ENCODE measurements around the gene RFX8. TPM values are rescaled to one million over a fixed set of nuclear protein-coding genes. Genes with fewer than 3 reads are reported as not detected.

RFX8 gene
- total and polyA plus RNA-seq, 2 donors (not counting 3 experiments of a cell fraction or from before 2014, with no cell fraction given): 0.21 to 1.00 TPM

GRCh38 chr2:101416609-101417008 lies 58.3 kb downstream of the RFX8 start:
- no peaks in the 10 kb centered on the region for H4K20me1 ChIP-seq (replicated peaks; ENCODE audit: control insufficient read depth, extremely low read depth, insufficient read depth, low read length)
- H3K4me2 ChIP-seq (ENCODE audit: insufficient read depth, low read length): no peak overlapping the region
- H3K36me3 ChIP-seq (ENCODE audit: control insufficient read depth in 2 of 2, extremely low read depth in 1 of 2, insufficient read depth in 2 of 2, low read length in 2 of 2): no peaks in the 10 kb centered on the region
- no peak overlapping the region for H2AFZ ChIP-seq (ENCODE audit: low read depth, low read length)
- TF ChIP-seq MAX (IDR thresholded peaks at IDR 0.05; ENCODE audit: insufficient read depth, insufficient read length) (no peak), GATA2 (IDR thresholded peaks at IDR 0.05; ENCODE audit: insufficient read depth, insufficient read length, low read depth, low read length) (no peak)
- TF ChIP-seq, protein P1, sequence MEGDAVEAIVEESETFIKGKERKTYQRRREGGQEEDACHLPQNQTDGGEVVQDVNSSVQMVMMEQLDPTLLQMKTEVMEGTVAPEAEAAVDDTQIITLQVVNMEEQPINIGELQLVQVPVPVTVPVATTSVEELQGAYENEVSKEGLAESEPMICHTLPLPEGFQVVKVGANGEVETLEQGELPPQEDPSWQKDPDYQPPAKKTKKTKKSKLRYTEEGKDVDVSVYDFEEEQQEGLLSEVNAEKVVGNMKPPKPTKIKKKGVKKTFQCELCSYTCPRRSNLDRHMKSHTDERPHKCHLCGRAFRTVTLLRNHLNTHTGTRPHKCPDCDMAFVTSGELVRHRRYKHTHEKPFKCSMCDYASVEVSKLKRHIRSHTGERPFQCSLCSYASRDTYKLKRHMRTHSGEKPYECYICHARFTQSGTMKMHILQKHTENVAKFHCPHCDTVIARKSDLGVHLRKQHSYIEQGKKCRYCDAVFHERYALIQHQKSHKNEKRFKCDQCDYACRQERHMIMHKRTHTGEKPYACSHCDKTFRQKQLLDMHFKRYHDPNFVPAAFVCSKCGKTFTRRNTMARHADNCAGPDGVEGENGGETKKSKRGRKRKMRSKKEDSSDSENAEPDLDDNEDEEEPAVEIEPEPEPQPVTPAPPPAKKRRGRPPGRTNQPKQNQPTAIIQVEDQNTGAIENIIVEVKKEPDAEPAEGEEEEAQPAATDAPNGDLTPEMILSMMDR (IDR thresholded peaks at IDR 0.05; ENCODE audit: extremely low read depth in 1 of 2, insufficient read depth in 1 of 2, low read depth in 1 of 2, low read length in 2 of 2): no peak
- H3K27ac ChIP-seq (ENCODE audit: insufficient read depth, low read depth, low read length): no peak overlapping the region
- dilution Hi-C loops (cut with MboI; ENCODE audit: extremely low pct_ligation_motif_present, low sequenced_read_pairs) (no loop called here), intact Hi-C loops (cut with micrococcal nuclease) (loop anchor here (5.0 kb wide), 1 partner anchor 356 kb away; no protein-coding TSS in a partner anchor)
- H3K4me1 ChIP-seq (ENCODE audit: control insufficient read depth, extremely low read depth, insufficient read depth, low read length): no peaks in the 10 kb centered on the region
- no peaks in the 10 kb centered on the region for H3K79me2 ChIP-seq (ENCODE audit: control insufficient read depth, insufficient read depth, low read length)
- H3K27me3 ChIP-seq (ENCODE audit: control insufficient read depth in 2 of 2, insufficient read depth in 2 of 2, low read length in 2 of 2): peaks cover 0 to 7% of the 10 kb centered on the region in 2 experiments
- no peaks in the 10 kb centered on the region for H3K9me1 ChIP-seq (replicated peaks; ENCODE audit: control insufficient read depth, extremely low read depth, insufficient read depth, low read length)
- no TSS peak for BruUV-seq (replicated peaks)
- ChIA-PET POLR2A (no interaction called here), CTCF (interaction anchor here (0.5 to 4.1 kb wide), 6 partner anchors 15 to 415 kb away, joined by 3 to 53 read pairs (median 4); no protein-coding TSS in a partner anchor)
- FAIRE-seq (no peak), DNase-seq (ENCODE audit: low read depth, low spot score) (no peak)
- H3K9ac ChIP-seq (replicated peaks; ENCODE audit: extremely low read depth, insufficient read depth, low read length): no peak overlapping the region
- no peak overlapping the region for H3K4me3 ChIP-seq (replicated peaks in 1 of 3; ENCODE audit: insufficient read depth in 1 of 3, low read depth in 1 of 3, low read length in 3 of 3)
- H3K9me3 ChIP-seq (replicated peaks; ENCODE audit: control insufficient read depth, insufficient read depth, low read length): no peaks in the 10 kb centered on the region

GRCh38 chr2:101415884-101416283 lies 59.0 kb downstream of the RFX8 start:
- H3K27me3 ChIP-seq (ENCODE audit: control insufficient read depth in 2 of 2, insufficient read depth in 2 of 2, low read length in 2 of 2): peaks cover 0 to 7% of the 10 kb centered on the region in 2 experiments
- DNase-seq (ENCODE audit: low read depth, low spot score): no peak
- POLR2A ChIA-PET: no interaction called here
- H3K4me1 ChIP-seq (ENCODE audit: control insufficient read depth, extremely low read depth, insufficient read depth, low read length): no peaks in the 10 kb centered on the region
- no peaks in the 10 kb centered on the region for H3K36me3 ChIP-seq (ENCODE audit: control insufficient read depth in 2 of 2, extremely low read depth in 1 of 2, insufficient read depth in 2 of 2, low read length in 2 of 2)
- H3K79me2 ChIP-seq (ENCODE audit: control insufficient read depth, insufficient read depth, low read length): no peaks in the 10 kb centered on the region
- no peaks in the 10 kb centered on the region for H4K20me1 ChIP-seq (replicated peaks; ENCODE audit: control insufficient read depth, extremely low read depth, insufficient read depth, low read length)
- no TSS peak for BruUV-seq (replicated peaks)
- H3K9me1 ChIP-seq (replicated peaks; ENCODE audit: control insufficient read depth, extremely low read depth, insufficient read depth, low read length): no peaks in the 10 kb centered on the region
- no peak overlapping the region for H3K4me3 ChIP-seq (replicated peaks in 1 of 3; ENCODE audit: insufficient read depth in 1 of 3, low read depth in 1 of 3, low read length in 3 of 3)
- FAIRE-seq: no peak
- TF ChIP-seq POLR2AphosphoS5 (IDR thresholded peaks at IDR 0.05; ENCODE audit: insufficient read depth, low read depth, low read length) (no peak), FOS (IDR thresholded peaks at IDR 0.05; ENCODE audit: borderline replicate concordance, insufficient read depth, low read length) (no peak), MYC (IDR thresholded peaks at IDR 0.05; ENCODE audit: low read depth, low read length) (no peak), EZH2 (IDR thresholded peaks at IDR 0.05; ENCODE audit: borderline replicate concordance, low read depth, low read length, severe bottlenecking) (no peak), GATA2 (IDR thresholded peaks at IDR 0.05; ENCODE audit: insufficient read depth, insufficient read length, low read depth, low read length) (no peak), POLR2A (IDR thresholded peaks at IDR 0.05; ENCODE audit: low read depth, low read length) (no peak), JUN (IDR thresholded peaks at IDR 0.05; ENCODE audit: borderline replicate concordance, insufficient read depth, insufficient read length, low read depth) (no peak), MAX (IDR thresholded peaks at IDR 0.05; ENCODE audit: insufficient read depth, insufficient read length) (no peak)
- TF ChIP-seq, protein P1 (IDR thresholded peaks at IDR 0.05; ENCODE audit: extremely low read depth in 1 of 2, insufficient read depth in 1 of 2, low read depth in 1 of 2, low read length in 2 of 2): no peak
- intact Hi-C loops (cut with micrococcal nuclease): loop anchor here (5.0 kb wide), 1 partner anchor 356 kb away; no protein-coding TSS in a partner anchor
- no peak overlapping the region for H3K9ac ChIP-seq (replicated peaks; ENCODE audit: extremely low read depth, insufficient read depth, low read length)
- CTCF ChIA-PET: interaction anchor here (0.6 to 1.7 kb wide), 2 partner anchors 74 to 416 kb away, joined by 4 to 9 read pairs; no protein-coding TSS in a partner anchor
- H2AFZ ChIP-seq (ENCODE audit: low read depth, low read length): no peak overlapping the region
- dilution Hi-C loops (cut with MboI; ENCODE audit: extremely low pct_ligation_motif_present, low sequenced_read_pairs): no loop called here
- H3K4me2 ChIP-seq (ENCODE audit: insufficient read depth, low read length): no peak overlapping the region
- no peak overlapping the region for H3K27ac ChIP-seq (ENCODE audit: insufficient read depth, low read depth, low read length)
- H3K9me3 ChIP-seq (replicated peaks; ENCODE audit: control insufficient read depth, insufficient read depth, low read length): no peaks in the 10 kb centered on the region

Data from endothelial cell of umbilical vein (primary cell).